ENCODE data around the gene CRBN. TPM values are rescaled to one million over a fixed set of nuclear protein-coding genes. Genes with fewer than 3 reads are reported as not detected.

Gene CRBN
- total RNA-seq, 2 experiments from 2014 or later: 40.4 to 45.4 TPM

DNA sequence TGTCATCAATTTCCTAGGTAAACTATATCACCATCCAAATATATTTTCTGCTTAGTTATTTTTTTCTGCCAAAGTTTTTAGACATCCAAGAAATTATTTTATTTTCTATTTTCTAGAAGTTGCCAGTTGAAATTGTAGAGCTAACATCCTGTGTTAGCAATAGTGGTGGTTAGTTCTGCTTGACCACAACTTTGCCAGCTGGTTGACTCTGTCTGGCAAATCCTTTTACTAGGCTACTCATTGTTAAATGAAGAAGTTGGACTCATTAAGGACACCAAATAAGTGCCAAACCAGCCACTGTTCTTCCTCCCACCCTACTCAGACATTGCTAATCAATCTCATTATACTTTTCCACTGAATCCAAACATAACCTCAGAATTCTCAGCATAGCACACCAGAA lies 15.4 kb upstream of the CRBN start:
- no peak for DNase-seq
- peaks cover 34% of the 10 kb centered on the region for H3K4me1 Mint-ChIP-seq (ENCODE audit: low read depth)
- CTCF ChIA-PET: interaction anchor here (1.7 kb wide), 1 partner anchor 1096 kb away, joined by 4 read pairs; no protein-coding TSS in a partner anchor
- no peak overlapping the region for H3K4me3 Mint-ChIP-seq
- H3K36me3 Mint-ChIP-seq: no peaks in the 10 kb centered on the region
- no peak overlapping the region for H3K27ac Mint-ChIP-seq
- POLR2A ChIA-PET: no interaction called here
- H3K9me3 Mint-ChIP-seq: no peaks in the 10 kb centered on the region
- intact Hi-C loops (cut with micrococcal nuclease): loop anchor here (10.0 kb wide), 1 partner anchor 600 kb away; the partner anchor contains the start of gene LRRN1
- H3K27me3 Mint-ChIP-seq: no peaks in the 10 kb centered on the region

DNA sequence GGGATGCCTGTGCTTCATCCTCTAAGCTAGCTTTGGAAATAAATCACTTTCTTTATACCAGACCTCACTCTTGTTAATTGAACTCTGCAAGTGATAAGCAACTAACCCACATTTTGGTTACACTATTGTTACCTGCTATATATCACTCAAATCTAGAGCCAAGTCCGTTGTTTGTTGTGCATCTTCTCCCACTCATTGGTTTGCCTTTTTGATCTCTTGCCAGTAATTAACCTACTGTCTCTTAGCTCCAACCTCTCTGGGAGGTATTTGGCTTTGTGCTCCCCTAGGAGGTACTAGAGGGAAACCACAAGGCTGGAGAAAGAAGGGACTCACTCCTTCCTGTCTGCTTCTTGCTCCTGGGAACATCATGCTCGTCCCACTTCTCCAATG lies 12.8 kb upstream of the CRBN start:
- Mint-ChIP-seq H3K4me1 (ENCODE audit: low read depth) (peaks cover 44% of the 10 kb centered on the region), H3K4me3 (peak overlapping the region; percentile 11), H3K27ac (peak overlapping the region; percentile 67), H3K9me3 (peaks cover 2% of the 10 kb centered on the region), H3K27me3 (no peaks in the 10 kb centered on the region), H3K36me3 (no peaks in the 10 kb centered on the region)
- intact Hi-C loops (cut with micrococcal nuclease): loop anchor here (1.0 to 10.0 kb wide), 2 partner anchors 13 to 603 kb away; partner anchors contain the start of genes CRBN and LRRN1
- no peak for DNase-seq
- POLR2A ChIA-PET: interaction anchor here (1.0 kb wide), 1 partner anchor 13 kb away, joined by 4 read pairs; no protein-coding TSS in a partner anchor
- CTCF ChIA-PET: interaction anchor here (1.0 to 1.7 kb wide), 7 partner anchors 8 to 1079 kb away, joined by 3 to 7 read pairs (median 4); no protein-coding TSS in a partner anchor

DNA sequence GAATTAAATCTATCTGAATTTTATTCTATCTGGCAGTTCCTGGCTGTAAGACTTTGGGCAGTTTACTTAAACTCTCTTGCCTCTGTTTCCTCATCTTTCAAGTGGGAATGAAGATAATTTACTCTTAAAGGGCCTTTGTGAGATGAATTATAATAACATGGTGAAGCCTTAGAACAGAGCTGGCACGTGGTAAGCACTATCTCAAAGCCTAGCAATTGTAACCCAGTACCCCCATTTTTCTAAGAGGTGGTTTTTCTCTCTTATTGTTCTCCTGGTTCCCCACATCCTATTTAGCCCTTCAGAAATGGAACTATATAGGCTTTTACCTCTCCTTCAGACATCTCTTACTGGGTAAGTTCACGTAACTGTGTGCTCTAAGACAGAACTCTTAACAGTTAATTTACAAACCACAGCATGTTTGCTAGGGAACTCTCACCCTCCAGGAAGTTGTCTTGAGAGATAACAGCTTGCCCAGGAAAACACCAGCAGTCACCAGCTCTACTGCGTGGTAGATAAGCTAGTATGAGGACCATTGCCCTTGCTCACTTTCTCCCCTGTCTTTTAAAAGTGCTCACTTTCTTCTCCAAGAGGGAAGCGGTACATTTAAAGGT lies 12.3 kb upstream of the CRBN start:
- Mint-ChIP-seq H3K4me1 (ENCODE audit: low read depth) (peaks cover 44% of the 10 kb centered on the region), H3K27ac (peak overlapping the region; percentile 67), H3K36me3 (no peaks in the 10 kb centered on the region), H3K4me3 (peak overlapping the region; percentile 11), H3K9me3 (peaks cover 5% of the 10 kb centered on the region), H3K27me3 (no peaks in the 10 kb centered on the region)
- intact Hi-C loops (cut with micrococcal nuclease): loop anchor here (1.0 to 10.0 kb wide), 2 partner anchors 12 to 603 kb away; partner anchors contain the start of genes CRBN and LRRN1
- no peak for DNase-seq
- ChIA-PET CTCF (interaction anchor here (1.0 to 1.7 kb wide), 6 partner anchors 8 to 1080 kb away, joined by 3 to 7 read pairs (median 4); no protein-coding TSS in a partner anchor), POLR2A (interaction anchor here (1.0 kb wide), 1 partner anchor 13 kb away, joined by 4 read pairs; no protein-coding TSS in a partner anchor)

DNA sequence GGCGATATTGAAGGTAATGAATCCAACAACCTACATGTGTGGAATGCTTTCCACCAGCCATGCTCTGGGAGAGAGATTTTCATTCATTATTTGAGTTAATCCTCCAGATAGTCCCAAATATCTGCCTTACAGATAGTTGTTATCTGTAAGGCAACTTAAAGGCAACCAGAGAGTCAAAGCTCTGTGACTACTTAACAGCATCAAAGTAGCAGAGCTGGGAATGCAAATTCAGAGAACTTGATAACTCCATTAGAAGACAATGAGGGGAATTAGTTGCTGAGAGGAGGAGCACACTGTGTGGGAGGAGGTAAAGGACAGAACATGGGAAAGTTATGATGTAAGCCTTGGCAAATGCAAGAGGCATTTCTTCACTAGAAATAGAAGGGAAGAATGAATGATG lies 10.5 kb upstream of the CRBN start:
- peaks cover 5% of the 10 kb centered on the region for H3K36me3 Mint-ChIP-seq
- peaks cover 43% of the 10 kb centered on the region for H3K4me1 Mint-ChIP-seq (ENCODE audit: low read depth)
- no peak for DNase-seq
- H3K27me3 Mint-ChIP-seq: no peaks in the 10 kb centered on the region
- no peak overlapping the region for H3K4me3 Mint-ChIP-seq
- ChIA-PET CTCF (interaction anchor here (0.6 to 1.9 kb wide), 5 partner anchors 8 to 20 kb away, joined by 3 to 8 read pairs (median 4); no protein-coding TSS in a partner anchor), POLR2A (interaction anchor here (0.6 kb wide), 1 partner anchor 11 kb away, joined by 3 read pairs; no protein-coding TSS in a partner anchor)
- peak overlapping the region; percentile 28 for H3K27ac Mint-ChIP-seq
- H3K9me3 Mint-ChIP-seq: peaks cover 16% of the 10 kb centered on the region
- intact Hi-C loops (cut with micrococcal nuclease): loop anchor here (10.0 kb wide), 1 partner anchor 605 kb away; the partner anchor contains the start of gene LRRN1

GRCh38 chr3:3189102-3189727 lies 9.7 kb upstream of the CRBN start:
- POLR2A ChIA-PET: no interaction called here
- intact Hi-C loops (cut with micrococcal nuclease): no loop called here

GRCh38 chr3:3184876-3185275 lies 5.4 kb upstream of the CRBN start:
- intact Hi-C loops (cut with micrococcal nuclease): no loop called here
- no peak overlapping the region for H3K4me3 Mint-ChIP-seq
- H3K27ac Mint-ChIP-seq: no peak overlapping the region
- no peak for DNase-seq
- POLR2A ChIA-PET: no interaction called here
- H3K9me3 Mint-ChIP-seq: peaks cover 16% of the 10 kb centered on the region
- H3K27me3 Mint-ChIP-seq: no peaks in the 10 kb centered on the region
- H3K36me3 Mint-ChIP-seq: peaks cover 5% of the 10 kb centered on the region
- CTCF ChIA-PET: no interaction called here
- peaks cover 16% of the 10 kb centered on the region for H3K4me1 Mint-ChIP-seq (ENCODE audit: low read depth)

More at GRCh38 chr3:3189102-3189727, 9.7 kb upstream of the CRBN start:
- Mint-ChIP-seq H3K36me3 (peaks cover 5% of the 10 kb centered on the region), H3K4me3 (no peak overlapping the region), H3K27me3 (no peaks in the 10 kb centered on the region), H3K27ac (peak overlapping the region; percentile 28), H3K4me1 (ENCODE audit: low read depth) (peaks cover 43% of the 10 kb centered on the region), H3K9me3 (peaks cover 16% of the 10 kb centered on the region)
- CTCF ChIA-PET: interaction anchor here (0.6 to 1.9 kb wide), 4 partner anchors 8 to 19 kb away, joined by 3 to 8 read pairs (median 5); no protein-coding TSS in a partner anchor
- no peak for DNase-seq

DNA sequence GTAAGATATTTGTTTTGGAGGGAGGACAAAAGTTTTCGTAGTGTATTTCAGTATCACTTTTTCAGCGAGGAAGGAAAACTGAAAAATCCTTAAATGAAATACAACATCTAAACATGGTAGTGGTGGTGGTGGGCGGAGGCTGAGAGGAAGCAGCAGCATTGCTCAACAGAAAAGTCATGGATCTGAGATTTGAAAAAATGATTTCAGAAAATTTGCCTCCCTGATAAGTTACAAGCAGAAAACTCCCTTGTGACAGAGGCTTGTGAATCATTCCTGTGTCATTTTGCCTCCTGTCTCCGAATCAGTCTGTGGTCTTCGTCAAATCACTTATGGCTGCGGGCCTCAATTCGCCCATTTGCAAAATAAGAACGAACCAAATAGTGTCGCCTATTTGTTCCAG lies 965 bp upstream of the CRBN start:
- no peak overlapping the region for H3K27ac Mint-ChIP-seq
- intact Hi-C loops (cut with micrococcal nuclease): no loop called here
- H3K27me3 Mint-ChIP-seq: no peaks in the 10 kb centered on the region
- DNase-seq: no peak
- peak overlapping the region; percentile 18 for H3K4me3 Mint-ChIP-seq
- peaks cover 5% of the 10 kb centered on the region for H3K36me3 Mint-ChIP-seq
- ChIA-PET POLR2A (no interaction called here), CTCF (interaction anchor here (1.0 kb wide), 1 partner anchor 10 kb away, joined by 3 read pairs; no protein-coding TSS in a partner anchor)
- peaks cover 42% of the 10 kb centered on the region for H3K4me1 Mint-ChIP-seq (ENCODE audit: low read depth)
- no peaks in the 10 kb centered on the region for H3K9me3 Mint-ChIP-seq

DNA sequence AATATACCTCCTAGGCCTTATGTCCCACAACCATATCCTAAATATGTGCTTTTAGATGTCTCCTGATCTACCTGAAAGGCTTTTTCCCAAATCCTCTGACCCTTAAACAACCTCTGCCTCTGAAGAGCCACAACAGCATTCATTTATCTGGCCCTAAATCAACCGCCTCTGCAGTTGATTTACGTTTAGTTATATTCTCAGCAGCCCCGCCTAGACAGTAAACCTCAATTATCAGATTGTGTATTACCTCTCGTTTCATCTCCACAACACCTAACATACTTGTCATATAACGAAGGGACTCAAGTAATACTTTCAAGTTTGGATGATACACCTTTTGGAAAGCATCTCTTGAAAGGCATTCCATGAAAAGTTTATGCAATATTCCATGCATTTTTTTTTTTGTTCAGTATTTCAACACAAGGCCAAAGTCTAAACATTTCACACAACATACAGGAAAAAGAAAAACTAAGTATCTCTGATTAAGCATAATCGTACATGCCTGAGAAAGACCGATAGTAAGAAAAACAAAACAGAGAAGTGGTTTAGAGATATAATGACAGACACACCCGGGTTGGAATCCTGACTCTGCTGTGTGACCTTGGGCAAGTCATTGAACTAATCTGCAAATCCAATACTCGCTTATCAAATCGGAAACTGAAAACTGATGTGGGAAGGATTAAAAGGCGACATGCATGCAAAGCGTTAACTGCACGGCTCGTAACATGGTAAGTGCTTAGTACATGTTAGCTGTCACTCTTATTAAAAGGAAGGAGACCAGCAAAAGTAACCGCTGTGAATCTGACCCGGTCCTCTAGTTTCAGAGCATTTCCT lies 778 bp downstream of the CRBN start:
- intact Hi-C loops (cut with micrococcal nuclease): loop anchor here (1.0 to 10.0 kb wide), 8 partner anchors 13 to 1944 kb away; partner anchors contain the start of genes ARL8B and ITPR1
- Mint-ChIP-seq H3K4me3 (peak overlapping the region; percentile 91), H3K27ac (peak overlapping the region; percentile 88), H3K27me3 (no peaks in the 10 kb centered on the region), H3K4me1 (ENCODE audit: low read depth) (peaks cover 54% of the 10 kb centered on the region), H3K36me3 (peaks cover 15% of the 10 kb centered on the region), H3K9me3 (no peaks in the 10 kb centered on the region)
- no peak for DNase-seq
- POLR2A ChIA-PET: interaction anchor here (0.6 to 1.0 kb wide), 3 partner anchors 10 to 14 kb away, joined by 3 to 4 read pairs (median 3); no protein-coding TSS in a partner anchor
- CTCF ChIA-PET: interaction anchor here (0.5 to 1.3 kb wide), 7 partner anchors 9 to 1108 kb away, joined by 3 to 7 read pairs (median 3); no protein-coding TSS in a partner anchor

GRCh38 chr3:3177861-3178497 lies 1.5 kb downstream of the CRBN start:
- CTCF ChIA-PET: interaction anchor here (0.9 to 1.6 kb wide), 3 partner anchors 19 to 413 kb away, joined by 3 read pairs; no protein-coding TSS in a partner anchor
- POLR2A ChIA-PET: no interaction called here
- Mint-ChIP-seq H3K36me3 (peaks cover 19% of the 10 kb centered on the region), H3K4me1 (ENCODE audit: low read depth) (peaks cover 61% of the 10 kb centered on the region), H3K27ac (peak overlapping the region; percentile 88), H3K4me3 (peak overlapping the region; percentile 91), H3K9me3 (no peaks in the 10 kb centered on the region), H3K27me3 (no peaks in the 10 kb centered on the region)
- intact Hi-C loops (cut with micrococcal nuclease): loop anchor here (2.0 to 10.0 kb wide), 4 partner anchors 151 to 1944 kb away; partner anchors contain the start of gene ARL8B
- no peak for DNase-seq

- ChIA-PET CTCF (interaction anchor here (0.8 to 1.6 kb wide), 8 partner anchors 12 to 407 kb away, joined by 3 to 4 read pairs (median 4); no protein-coding TSS in a partner anchor), POLR2A (interaction anchor here (1.2 to 1.7 kb wide), 3 partner anchors 13 to 46 kb away, joined by 3 to 4 read pairs (median 4); partner anchors contain the start of gene TRNT1)
- Mint-ChIP-seq H3K36me3 (peaks cover 37% of the 10 kb centered on the region), H3K4me1 (ENCODE audit: low read depth) (peaks cover 65% of the 10 kb centered on the region), H3K27ac (peak overlapping the region; percentile 93), H3K9me3 (no peaks in the 10 kb centered on the region), H3K27me3 (no peaks in the 10 kb centered on the region), H3K4me3 (peak overlapping the region; percentile 64)
- no peak for DNase-seq
- intact Hi-C loops (cut with micrococcal nuclease): loop anchor here (5.0 to 10.0 kb wide), 2 partner anchors 250 to 468 kb away; no protein-coding TSS in a partner anchor
Observed at GRCh38 chr3:3172627-3173026, 6.9 kb downstream of the CRBN start.

All from activated CD4-positive, alpha-beta memory T cell treated with anti-CD3 and anti-CD28 coated beads for 36 hours (primary cell).